Measurements from ENCODE around the gene FOLR3.
"Not testable (repeated sequence)": the region's sequence is repeated elsewhere in the genome, so short reads cannot be mapped to it uniquely, and the experiment has no call there.

FOLR3 gene

DNA sequence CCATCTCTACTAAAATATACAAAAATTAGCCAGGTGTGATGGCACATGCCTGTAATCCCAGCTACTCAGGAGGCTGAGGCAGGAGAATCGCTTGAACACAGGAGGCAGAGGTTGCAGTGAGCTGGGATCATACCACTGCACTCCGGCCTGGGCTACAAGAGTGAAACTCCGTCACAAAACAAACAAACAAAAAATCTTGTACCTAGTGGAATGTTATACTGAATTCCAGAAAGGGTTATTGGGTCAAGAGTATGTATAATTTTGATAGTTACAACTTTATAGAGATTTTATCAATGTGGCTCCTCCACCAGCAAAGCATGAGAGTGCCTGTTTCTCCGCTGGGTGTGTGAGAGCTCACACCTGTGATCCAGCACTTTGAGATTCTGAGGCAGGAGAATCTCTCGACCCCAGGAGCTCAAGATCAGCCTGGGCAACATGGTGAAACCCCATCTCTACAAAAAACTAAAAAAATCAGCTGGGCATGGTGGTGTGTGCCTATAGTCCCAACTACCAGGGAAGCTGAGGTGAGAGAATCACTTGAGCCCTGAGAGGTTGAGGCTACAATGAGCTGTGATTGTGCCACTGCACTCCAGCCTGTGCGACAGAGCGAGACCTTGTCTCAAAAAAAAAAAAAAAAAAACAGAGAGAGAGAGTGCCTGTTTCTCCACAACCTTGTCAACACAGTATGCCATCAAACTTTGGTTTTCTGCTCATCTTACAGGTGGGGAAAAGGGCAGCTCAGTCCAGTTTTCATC, 43.7 kb downstream of the FOLR3 start:
- DNase-seq (ENCODE audit: low read depth in 2 of 2) = no peak
- no peak overlapping the region for H3K4me3 ChIP-seq (replicated peaks in 1 of 2; ENCODE audit: low read depth in 2 of 2, low read length in 2 of 2)

DNA sequence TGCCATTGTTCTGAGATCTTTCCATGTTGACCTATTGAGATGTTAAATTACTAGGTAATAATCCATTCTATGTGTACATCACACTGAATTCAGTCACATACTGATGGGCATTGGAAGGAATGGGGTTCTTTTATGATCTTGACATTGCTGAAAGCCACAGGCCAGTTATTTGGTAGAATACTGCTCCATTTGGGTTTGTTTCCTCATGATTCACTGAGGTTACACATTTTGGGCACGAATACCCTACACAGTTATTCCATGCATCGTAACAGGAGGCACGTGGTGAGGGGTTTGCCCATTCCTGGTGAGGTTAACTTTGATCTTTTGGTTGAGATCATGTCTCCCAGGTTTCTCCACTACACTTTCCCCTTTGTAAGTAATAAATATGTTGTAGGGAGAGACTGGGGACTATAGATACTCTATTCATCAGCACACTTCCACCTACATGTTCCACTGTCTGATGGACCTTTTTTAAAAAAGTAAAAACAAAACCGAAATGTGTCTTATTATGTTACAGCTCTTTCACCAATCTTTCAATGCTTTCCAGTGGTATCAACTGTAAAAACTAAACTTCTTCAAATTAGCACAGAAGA, 44.4 kb downstream of the FOLR3 start:
- no peak overlapping the region for H3K4me3 ChIP-seq (replicated peaks in 1 of 2; ENCODE audit: low read depth in 2 of 2, low read length in 2 of 2)
- peak in 1 of 2 donors; percentile 7 for DNase-seq (ENCODE audit: low read depth in 2 of 2)
- TF ChIP-seq, protein P1, sequence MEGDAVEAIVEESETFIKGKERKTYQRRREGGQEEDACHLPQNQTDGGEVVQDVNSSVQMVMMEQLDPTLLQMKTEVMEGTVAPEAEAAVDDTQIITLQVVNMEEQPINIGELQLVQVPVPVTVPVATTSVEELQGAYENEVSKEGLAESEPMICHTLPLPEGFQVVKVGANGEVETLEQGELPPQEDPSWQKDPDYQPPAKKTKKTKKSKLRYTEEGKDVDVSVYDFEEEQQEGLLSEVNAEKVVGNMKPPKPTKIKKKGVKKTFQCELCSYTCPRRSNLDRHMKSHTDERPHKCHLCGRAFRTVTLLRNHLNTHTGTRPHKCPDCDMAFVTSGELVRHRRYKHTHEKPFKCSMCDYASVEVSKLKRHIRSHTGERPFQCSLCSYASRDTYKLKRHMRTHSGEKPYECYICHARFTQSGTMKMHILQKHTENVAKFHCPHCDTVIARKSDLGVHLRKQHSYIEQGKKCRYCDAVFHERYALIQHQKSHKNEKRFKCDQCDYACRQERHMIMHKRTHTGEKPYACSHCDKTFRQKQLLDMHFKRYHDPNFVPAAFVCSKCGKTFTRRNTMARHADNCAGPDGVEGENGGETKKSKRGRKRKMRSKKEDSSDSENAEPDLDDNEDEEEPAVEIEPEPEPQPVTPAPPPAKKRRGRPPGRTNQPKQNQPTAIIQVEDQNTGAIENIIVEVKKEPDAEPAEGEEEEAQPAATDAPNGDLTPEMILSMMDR (IDR thresholded peaks at IDR 0.05; ENCODE audit: low read depth, low read length) = no peak

More for the DNA sequence above, 43.7 kb downstream of the FOLR3 start:
- TF ChIP-seq, protein P1 (IDR thresholded peaks at IDR 0.05; ENCODE audit: low read depth, low read length) = no peak

DNA sequence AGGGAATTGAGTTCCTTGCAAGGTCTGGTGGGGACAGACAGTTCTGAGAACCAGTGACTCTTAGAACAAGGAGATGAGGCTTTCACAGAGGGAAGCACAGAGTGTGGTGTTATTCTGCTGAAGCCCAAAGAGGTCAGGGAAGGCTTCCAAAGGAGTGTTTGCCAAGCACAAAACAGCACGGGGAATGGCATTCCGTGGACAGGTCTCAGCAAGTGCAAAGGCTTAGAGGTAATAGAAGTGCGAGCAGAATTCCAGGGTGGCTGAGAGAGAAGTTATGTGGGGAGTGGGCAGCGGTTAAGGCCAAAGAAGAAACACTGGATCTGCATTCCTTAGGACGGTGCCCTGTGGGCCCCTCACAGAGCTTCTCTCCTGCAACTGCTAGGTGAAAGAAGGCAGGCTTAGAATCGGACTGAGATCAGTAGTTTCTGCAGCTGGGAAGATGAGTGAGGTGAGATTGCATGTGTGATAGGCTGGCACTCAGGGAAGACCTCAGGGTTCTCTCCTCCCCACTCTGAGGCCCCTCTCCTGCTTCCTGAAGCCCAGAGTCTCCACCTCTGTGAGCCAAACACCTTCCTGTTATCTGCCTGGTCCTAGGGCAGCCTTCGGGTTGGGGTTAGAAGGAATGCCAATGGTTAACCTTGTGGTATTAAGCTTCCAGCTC, 45.5 kb downstream of the FOLR3 start:
- not testable (repeated sequence) for DNase-seq (ENCODE audit: low read depth in 2 of 2)

DNA sequence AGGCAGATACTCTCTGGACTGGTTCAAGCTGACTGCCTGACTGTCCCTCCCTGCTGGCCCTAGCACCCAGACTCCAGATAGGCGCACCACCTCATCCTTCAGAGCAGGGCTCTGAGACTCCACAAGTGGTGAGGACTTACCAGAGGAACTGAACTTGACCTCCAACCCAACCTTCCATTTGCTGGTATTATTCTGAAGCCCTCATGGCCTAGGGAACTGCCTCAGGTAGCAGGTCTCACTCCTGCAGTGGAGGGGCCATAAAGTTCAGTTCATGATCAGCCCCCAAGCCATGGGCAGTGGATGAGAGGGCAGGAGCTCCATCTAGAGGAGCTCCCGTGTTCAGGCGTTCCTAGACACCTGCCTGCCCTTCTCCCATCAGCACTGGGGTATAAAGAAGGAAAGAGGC, 46.0 kb downstream of the FOLR3 start:
- TF ChIP-seq, protein P1 (IDR thresholded peaks at IDR 0.05; ENCODE audit: low read depth, low read length) = peak; percentile 17
- DNase-seq (ENCODE audit: low read depth in 2 of 2); H3K4me3 ChIP-seq (replicated peaks in 1 of 2; ENCODE audit: low read depth in 2 of 2, low read length in 2 of 2): not testable (repeated sequence)

More for the DNA sequence above, 45.5 kb downstream of the FOLR3 start:
- not testable (repeated sequence) for H3K4me3 ChIP-seq (replicated peaks in 1 of 2; ENCODE audit: low read depth in 2 of 2, low read length in 2 of 2)

- H3K4me3 ChIP-seq (replicated peaks in 1 of 2; ENCODE audit: low read depth in 2 of 2, low read length in 2 of 2) = no peak overlapping the region
- TF ChIP-seq, protein P1 (IDR thresholded peaks at IDR 0.05; ENCODE audit: low read depth, low read length) = no peak
- DNase-seq (ENCODE audit: low read depth in 2 of 2) = no peak
Measured at GRCh38 chr11:72188267-72188666, 52.7 kb downstream of the FOLR3 start.
